GM10248 (cell line): ENCODE measurements around the gene RPL3.

Experiments used
- CTCF ChIA-PET: fragments of 300-600 bp; sonication (Branson Sonifier 250); formaldehyde crosslinking; extraction: SDS; loops from one replicate; lab custom pipeline; 2021; ENCODE audit warnings: antibody characterized with exemption; lab: Yijun Ruan, JAX
- POLR2A ChIA-PET: fragments of 350-650 bp; sonication (Branson Sonifier 250); formaldehyde crosslinking; extraction: SDS; loops from one replicate; lab custom pipeline; 2020; ENCODE audit warnings: antibody characterized with exemption; lab: Yijun Ruan, JAX
- DNase-seq: peaks from one replicate; pipeline ENCODE4 v3.0.0; 2012; ENCODE audit errors: extremely low spot score
- CTCF ChIP-seq: IDR thresholded peaks from 2 replicates; pipeline ENCODE4 v1.5.1; 2012; ENCODE audit warnings: mild to moderate bottlenecking, low read depth; ENCODE audit errors: extremely low read depth, missing control alignments, control extremely low read depth

Gene RPL3

GRCh38 chr22:39308614-39309363 lies 10.6 kb downstream of the RPL3 start:
- ChIA-PET CTCF (interaction anchor here (0.7 to 4.7 kb wide), 5 partner anchors 10 to 439 kb away, joined by 3 to 84 read pairs (median 4); no protein-coding TSS in a partner anchor), POLR2A (interaction anchor here (1.0 to 2.9 kb wide), 3 partner anchors 10 to 211 kb away, joined by 3 to 41 read pairs (median 4); partner anchors contain the start of genes ATF4 and RPL3)
- DNase-seq = no peak
- TF ChIP-seq CTCF = no peak

- peak; percentile 47 for TF ChIP-seq CTCF
- ChIA-PET POLR2A (interaction anchor here (0.6 to 4.9 kb wide), 3 partner anchors 10 to 135 kb away, joined by 3 to 69 read pairs (median 3); partner anchors contain the start of gene RPL3), CTCF (interaction anchor here (0.9 to 11.6 kb wide), 13 partner anchors 10 to 208 kb away, joined by 3 to 131 read pairs (median 5); partner anchors contain the start of gene RPL3)
- no peak for DNase-seq
Measured at GRCh38 chr22:39306456-39307361, 12.7 kb downstream of the RPL3 start.

- ChIA-PET CTCF (interaction anchor here (1.2 to 11.6 kb wide), 5 partner anchors 9 to 133 kb away, joined by 3 to 131 read pairs (median 7); partner anchors contain the start of gene RPL3), POLR2A (interaction anchor here (1.1 to 4.9 kb wide), 2 partner anchors 13 kb away, joined by 4 to 69 read pairs; partner anchors contain the start of gene RPL3)
- DNase-seq = no peak
- no peak for TF ChIP-seq CTCF
Measured at GRCh38 chr22:39303892-39304671, 15.3 kb downstream of the RPL3 start.

- DNase-seq = no peak
- ChIA-PET POLR2A (interaction anchor here (1.1 to 4.9 kb wide), 2 partner anchors 13 to 14 kb away, joined by 4 to 69 read pairs; partner anchors contain the start of gene RPL3), CTCF (interaction anchor here (0.7 to 11.6 kb wide), 5 partner anchors 9 to 133 kb away, joined by 3 to 131 read pairs (median 7); partner anchors contain the start of gene RPL3)
Measured at GRCh38 chr22:39303358-39303757, 16.1 kb downstream of the RPL3 start.

GRCh38 chr22:39302431-39302960 lies 16.9 kb downstream of the RPL3 start:
- POLR2A ChIA-PET = no interaction called here
- DNase-seq = no peak
- CTCF ChIA-PET = interaction anchor here (0.7 to 11.6 kb wide), 4 partner anchors 9 to 132 kb away, joined by 3 to 131 read pairs (median 38); partner anchors contain the start of gene RPL3
- TF ChIP-seq CTCF = no peak

More at GRCh38 chr22:39303358-39303757, 16.1 kb downstream of the RPL3 start:
- no peak for TF ChIP-seq CTCF
